OCI-LY7 (cell line): ENCODE measurements around the gene ZDHHC17. TPM values are rescaled to one million over a fixed set of nuclear protein-coding genes. Genes with fewer than 3 reads are reported as not detected.

Source experiments
- BruUV-seq: library from RNA; stranded (reverse); fragments of 400-500 nt; replicated peaks from 2 replicates; lab custom pipeline; 2021; lab: Mats Ljungman, UMichigan
- CTCF ChIA-PET: fragments of 300-600 bp; sonication (Branson Sonifier 250); formaldehyde crosslinking; loops from one replicate; lab custom pipeline; 2022; ENCODE audit warnings: antibody characterized with exemption; ENCODE audit not compliant: unreplicated experiment; lab: Charles Lee
- POLR2A ChIA-PET: fragments of 300-600 bp; sonication (Branson Sonifier 250); formaldehyde crosslinking; loops from one replicate; lab custom pipeline; 2022; ENCODE audit warnings: antibody characterized with exemption; lab: Charles Lee
- DNase-seq: peaks from one replicate; pipeline ENCODE4 v3.0.0-alpha.2; 2015; ENCODE audit warnings: low spot score
- H2AFZ ChIP-seq: fragments of 200-600 bp; sonication (generic), shearing (Covaris generic); 2 replicates; pipeline ENCODE4 v1.6.1; 2014; ENCODE audit warnings: mild to moderate bottlenecking, antibody characterized with exemption, low read length, moderate library complexity
- H3K27ac ChIP-seq: fragments of 200-600 bp; sonication (generic); 2 replicates; pipeline ENCODE4 v1.5.1; 2014; ENCODE audit warnings: mixed run types, low read depth, mild to moderate bottlenecking, moderate library complexity, low read length, inconsistent platforms; ENCODE audit not compliant: poor library complexity, severe bottlenecking
- H3K36me3 ChIP-seq: fragments of 200-600 bp; sonication (generic); 2 replicates; pipeline ENCODE4 v1.6.1; 2014; ENCODE audit warnings: mild to moderate bottlenecking, antibody characterized with exemption, low read length, moderate library complexity, mixed read lengths; ENCODE audit not compliant: insufficient read depth
- H3K4me1 ChIP-seq: fragments of 200-600 bp; sonication (generic); 2 replicates; pipeline ENCODE4 v1.5.1; 2014; ENCODE audit warnings: mild to moderate bottlenecking, low read length; ENCODE audit not compliant: insufficient read depth, poor library complexity, severe bottlenecking
- H3K4me2 ChIP-seq: fragments of 200-600 bp; sonication (generic); 2 replicates; pipeline ENCODE4 v1.6.1; 2014; ENCODE audit warnings: mild to moderate bottlenecking, low read length
- H3K4me3 ChIP-seq: fragments of 200-600 bp; sonication (generic); 2 replicates; pipeline ENCODE4 v1.5.1; 2014; ENCODE audit warnings: mild to moderate bottlenecking, low read depth, low read length; ENCODE audit not compliant: poor library complexity, severe bottlenecking
- H3K79me2 ChIP-seq: fragments of 200-600 bp; sonication (generic); 2 replicates; pipeline ENCODE4 v1.6.1; 2016; ENCODE audit warnings: low read depth, mild to moderate bottlenecking, low read length, moderate library complexity, mixed read lengths; ENCODE audit not compliant: insufficient read depth
- H3K9me2 ChIP-seq: fragments of 200-600 bp; sonication (generic); 2 replicates; pipeline ENCODE4 v1.6.1; 2016; ENCODE audit warnings: mild to moderate bottlenecking, low read length, mixed read lengths; ENCODE audit not compliant: insufficient read depth
- H3K9me3 ChIP-seq: fragments of 200-600 bp; sonication (generic); 2 replicates; pipeline ENCODE4 v1.6.1; 2014; ENCODE audit warnings: mild to moderate bottlenecking, mixed run types, low read length, mixed read lengths
- H4K20me1 ChIP-seq: fragments of 200-600 bp; sonication (generic); 2 replicates; pipeline ENCODE4 v1.6.1; 2014; ENCODE audit warnings: mild to moderate bottlenecking, antibody characterized with exemption, low read length, moderate library complexity, mixed read lengths; ENCODE audit not compliant: insufficient read depth
- EZH2phosphoT487 ChIP-seq: fragments of 200-600 bp; sonication (generic); IDR thresholded peaks from 2 replicates; pipeline ENCODE4 v1.6.1; 2018; ENCODE audit warnings: low read depth, borderline replicate concordance, mild to moderate bottlenecking, mixed run types, antibody characterized with exemption, low read length, moderate library complexity, mixed read lengths
- intact Hi-C: fragments of 100-400 bp; cut with micrococcal nuclease; formaldehyde crosslinking; loops from one replicate; pipeline ENCODE4 v1.10.0; 2022; ENCODE audit not compliant: unreplicated experiment
- total RNA-seq, 2 experiments: library from RNA; depleted of rRNA in 1 of 2; stranded (reverse); fragments of >200 nt in 1 of 2; shearing (Covaris generic) in 1 of 2; gene quantifications; 2 replicates each; pipeline ENCODE4 v1.2.3, GENCODE V29; 2014 to 2022
- TF ChIP-seq, protein P1 (sequence below): fragments of 200-600 bp; sonication (generic); conservative IDR thresholded peaks from 2 replicates; pipeline ENCODE4 v1.5.1; 2014; ENCODE audit warnings: mild to moderate bottlenecking, antibody characterized with exemption, low read length, moderate library complexity, mixed read lengths

Gene ZDHHC17
- total RNA-seq, 2 experiments from 2014 or later = 24.0 to 32.8 TPM

DNA sequence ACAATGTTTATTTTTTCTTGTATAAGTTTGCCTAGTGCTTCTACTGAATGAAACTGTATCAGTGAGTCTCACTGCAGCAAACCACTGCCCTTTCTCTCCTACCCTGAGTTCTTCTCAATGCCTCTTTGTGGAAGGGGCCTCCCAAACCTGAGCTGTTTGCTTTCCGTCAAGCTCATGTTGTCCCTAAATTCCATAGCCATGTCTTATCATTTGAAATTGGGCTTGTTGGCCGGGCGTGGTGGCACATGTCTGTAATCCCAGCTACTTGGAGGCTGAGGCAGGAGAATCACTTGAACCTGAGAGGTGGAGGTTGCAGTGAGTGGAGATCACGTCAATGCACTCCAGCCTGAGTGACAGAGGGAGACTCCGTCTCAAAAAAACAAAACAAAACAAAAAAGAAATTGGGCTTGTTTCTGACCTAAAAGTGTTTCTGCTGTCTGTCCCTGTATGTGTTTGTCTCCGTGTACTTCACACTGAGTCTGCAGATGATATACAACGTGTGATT is 116.7 kb downstream of the ZDHHC17 start:
- Histone ChIP-seq H3K36me3 (no peaks in the 10 kb centered on the region), H3K9me2 (no peaks in the 10 kb centered on the region), H3K4me2 (no peak overlapping the region), H3K4me3 (no peak overlapping the region), H3K27ac (no peak overlapping the region), H3K9me3 (no peaks in the 10 kb centered on the region), H4K20me1 (no peaks in the 10 kb centered on the region), H3K79me2 (no peaks in the 10 kb centered on the region), H3K4me1 (peaks cover 10% of the 10 kb centered on the region), H2AFZ (no peak overlapping the region)
- ChIA-PET CTCF (no interaction called here), POLR2A (interaction anchor here (0.8 kb wide), 1 partner anchor 11 kb away, joined by 5 read pairs; no protein-coding TSS in a partner anchor)
- no TSS peak for BruUV-seq
- TF ChIP-seq EZH2phosphoT487 = no peak
- TF ChIP-seq, protein P1, sequence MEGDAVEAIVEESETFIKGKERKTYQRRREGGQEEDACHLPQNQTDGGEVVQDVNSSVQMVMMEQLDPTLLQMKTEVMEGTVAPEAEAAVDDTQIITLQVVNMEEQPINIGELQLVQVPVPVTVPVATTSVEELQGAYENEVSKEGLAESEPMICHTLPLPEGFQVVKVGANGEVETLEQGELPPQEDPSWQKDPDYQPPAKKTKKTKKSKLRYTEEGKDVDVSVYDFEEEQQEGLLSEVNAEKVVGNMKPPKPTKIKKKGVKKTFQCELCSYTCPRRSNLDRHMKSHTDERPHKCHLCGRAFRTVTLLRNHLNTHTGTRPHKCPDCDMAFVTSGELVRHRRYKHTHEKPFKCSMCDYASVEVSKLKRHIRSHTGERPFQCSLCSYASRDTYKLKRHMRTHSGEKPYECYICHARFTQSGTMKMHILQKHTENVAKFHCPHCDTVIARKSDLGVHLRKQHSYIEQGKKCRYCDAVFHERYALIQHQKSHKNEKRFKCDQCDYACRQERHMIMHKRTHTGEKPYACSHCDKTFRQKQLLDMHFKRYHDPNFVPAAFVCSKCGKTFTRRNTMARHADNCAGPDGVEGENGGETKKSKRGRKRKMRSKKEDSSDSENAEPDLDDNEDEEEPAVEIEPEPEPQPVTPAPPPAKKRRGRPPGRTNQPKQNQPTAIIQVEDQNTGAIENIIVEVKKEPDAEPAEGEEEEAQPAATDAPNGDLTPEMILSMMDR = no peak
- no peak for DNase-seq
- intact Hi-C loops = no loop called here

GRCh38 chr12:76881142-76881541 is 117.2 kb downstream of the ZDHHC17 start:
- BruUV-seq = no TSS peak
- Histone ChIP-seq H3K27ac (no peak overlapping the region), H3K79me2 (no peaks in the 10 kb centered on the region), H4K20me1 (no peaks in the 10 kb centered on the region), H3K4me3 (no peak overlapping the region), H3K9me3 (no peaks in the 10 kb centered on the region), H3K36me3 (no peaks in the 10 kb centered on the region), H3K4me2 (no peak overlapping the region), H3K4me1 (peaks cover 10% of the 10 kb centered on the region), H2AFZ (no peak overlapping the region), H3K9me2 (no peaks in the 10 kb centered on the region)
- ChIA-PET POLR2A (interaction anchor here (0.8 kb wide), 1 partner anchor 10 kb away, joined by 5 read pairs; no protein-coding TSS in a partner anchor), CTCF (no interaction called here)
- DNase-seq = no peak
- no peak for TF ChIP-seq EZH2phosphoT487
- TF ChIP-seq, protein P1 = no peak
- intact Hi-C loops = no loop called here

- H3K4me3 ChIP-seq = no peak overlapping the region
- intact Hi-C loops = no loop called here
- H3K4me1 ChIP-seq = peaks cover 10% of the 10 kb centered on the region
- no peaks in the 10 kb centered on the region for H3K79me2 ChIP-seq
- no TSS peak for BruUV-seq
- ChIA-PET CTCF (no interaction called here), POLR2A (interaction anchor here (0.9 to 1.0 kb wide), 2 partner anchors 8 to 12 kb away, joined by 3 to 4 read pairs; no protein-coding TSS in a partner anchor)
- H4K20me1 ChIP-seq = no peaks in the 10 kb centered on the region
- no peak overlapping the region for H2AFZ ChIP-seq
- no peak overlapping the region for H3K4me2 ChIP-seq
- H3K36me3 ChIP-seq = no peaks in the 10 kb centered on the region
- no peaks in the 10 kb centered on the region for H3K9me3 ChIP-seq
- H3K27ac ChIP-seq = no peak overlapping the region
- DNase-seq = no peak
- TF ChIP-seq EZH2phosphoT487 = no peak
- TF ChIP-seq, protein P1 = no peak
- no peaks in the 10 kb centered on the region for H3K9me2 ChIP-seq
Observed at GRCh38 chr12:76882367-76882766, 118.5 kb downstream of the ZDHHC17 start.
